OCI-LY7 (cell line): ENCODE data around the gene ENO4. TPM values are rescaled to one million over a fixed set of nuclear protein-coding genes. Genes with fewer than 3 reads are reported as not detected.

Experiments used
- BruUV-seq: library from RNA; stranded (reverse); fragments of 400-500 nt; replicated peaks from 2 replicates; lab custom pipeline; 2021; lab: Mats Ljungman, UMichigan
- CTCF ChIA-PET: fragments of 300-600 bp; sonication (Branson Sonifier 250); formaldehyde crosslinking; loops from one replicate; lab custom pipeline; 2022; ENCODE audit warnings: antibody characterized with exemption; ENCODE audit not compliant: unreplicated experiment; lab: Charles Lee
- POLR2A ChIA-PET: fragments of 300-600 bp; sonication (Branson Sonifier 250); formaldehyde crosslinking; loops from one replicate; lab custom pipeline; 2022; ENCODE audit warnings: antibody characterized with exemption; lab: Charles Lee
- DNase-seq: peaks from one replicate; pipeline ENCODE4 v3.0.0-alpha.2; 2015; ENCODE audit warnings: low spot score
- H2AFZ ChIP-seq: fragments of 200-600 bp; sonication (generic), shearing (Covaris generic); 2 replicates; pipeline ENCODE4 v1.6.1; 2014; ENCODE audit warnings: mild to moderate bottlenecking, antibody characterized with exemption, low read length, moderate library complexity
- H3K27ac ChIP-seq: fragments of 200-600 bp; sonication (generic); 2 replicates; pipeline ENCODE4 v1.5.1; 2014; ENCODE audit warnings: mixed run types, low read depth, mild to moderate bottlenecking, moderate library complexity, low read length, inconsistent platforms; ENCODE audit not compliant: poor library complexity, severe bottlenecking
- H3K36me3 ChIP-seq: fragments of 200-600 bp; sonication (generic); 2 replicates; pipeline ENCODE4 v1.6.1; 2014; ENCODE audit warnings: mild to moderate bottlenecking, antibody characterized with exemption, low read length, moderate library complexity, mixed read lengths; ENCODE audit not compliant: insufficient read depth
- H3K4me1 ChIP-seq: fragments of 200-600 bp; sonication (generic); 2 replicates; pipeline ENCODE4 v1.5.1; 2014; ENCODE audit warnings: mild to moderate bottlenecking, low read length; ENCODE audit not compliant: insufficient read depth, poor library complexity, severe bottlenecking
- H3K4me2 ChIP-seq: fragments of 200-600 bp; sonication (generic); 2 replicates; pipeline ENCODE4 v1.6.1; 2014; ENCODE audit warnings: mild to moderate bottlenecking, low read length
- H3K4me3 ChIP-seq: fragments of 200-600 bp; sonication (generic); 2 replicates; pipeline ENCODE4 v1.5.1; 2014; ENCODE audit warnings: mild to moderate bottlenecking, low read depth, low read length; ENCODE audit not compliant: poor library complexity, severe bottlenecking
- H3K79me2 ChIP-seq: fragments of 200-600 bp; sonication (generic); 2 replicates; pipeline ENCODE4 v1.6.1; 2016; ENCODE audit warnings: low read depth, mild to moderate bottlenecking, low read length, moderate library complexity, mixed read lengths; ENCODE audit not compliant: insufficient read depth
- H3K9me2 ChIP-seq: fragments of 200-600 bp; sonication (generic); 2 replicates; pipeline ENCODE4 v1.6.1; 2016; ENCODE audit warnings: mild to moderate bottlenecking, low read length, mixed read lengths; ENCODE audit not compliant: insufficient read depth
- H3K9me3 ChIP-seq: fragments of 200-600 bp; sonication (generic); 2 replicates; pipeline ENCODE4 v1.6.1; 2014; ENCODE audit warnings: mild to moderate bottlenecking, mixed run types, low read length, mixed read lengths
- H4K20me1 ChIP-seq: fragments of 200-600 bp; sonication (generic); 2 replicates; pipeline ENCODE4 v1.6.1; 2014; ENCODE audit warnings: mild to moderate bottlenecking, antibody characterized with exemption, low read length, moderate library complexity, mixed read lengths; ENCODE audit not compliant: insufficient read depth
- CTCF ChIP-seq: fragments of 200-600 bp; sonication (generic); conservative IDR thresholded peaks from 2 replicates; pipeline ENCODE4 v1.5.1; 2014; ENCODE audit warnings: mild to moderate bottlenecking, antibody characterized with exemption, low read length, moderate library complexity, mixed read lengths
- EZH2phosphoT487 ChIP-seq: fragments of 200-600 bp; sonication (generic); IDR thresholded peaks from 2 replicates; pipeline ENCODE4 v1.6.1; 2018; ENCODE audit warnings: low read depth, borderline replicate concordance, mild to moderate bottlenecking, mixed run types, antibody characterized with exemption, low read length, moderate library complexity, mixed read lengths
- intact Hi-C: fragments of 100-400 bp; cut with micrococcal nuclease; formaldehyde crosslinking; loops from one replicate; pipeline ENCODE4 v1.10.0; 2022; ENCODE audit not compliant: unreplicated experiment
- total RNA-seq, 2 experiments: library from RNA; depleted of rRNA in 1 of 2; stranded (reverse); fragments of >200 nt in 1 of 2; shearing (Covaris generic) in 1 of 2; gene quantifications; 2 replicates each; pipeline ENCODE4 v1.2.3, GENCODE V29; 2014 to 2022

The ENO4 gene
- total RNA-seq, 2 experiments from 2014 or later: not detected

- no peaks in the 10 kb centered on the region for H3K9me3 ChIP-seq
- BruUV-seq: no TSS peak
These were observed 29.2 kb upstream of the ENO4 start for GRCh38 chr10:116819999-116820677.

GRCh38 chr10:116825901-116826300 lies 23.4 kb upstream of the ENO4 start:
- intact Hi-C loops: no loop called here
- H3K4me2 ChIP-seq: no peak overlapping the region
- H4K20me1 ChIP-seq: no peaks in the 10 kb centered on the region
- H3K36me3 ChIP-seq: no peaks in the 10 kb centered on the region
- ChIA-PET CTCF (no interaction called here), POLR2A (interaction anchor here (0.5 kb wide), 1 partner anchor 367 kb away, joined by 5 read pairs; no protein-coding TSS in a partner anchor)
- no peak overlapping the region for H3K27ac ChIP-seq
- no peaks in the 10 kb centered on the region for H3K4me1 ChIP-seq
- no peak for DNase-seq
- TF ChIP-seq CTCF (no peak), EZH2phosphoT487 (no peak)
- H3K9me3 ChIP-seq: no peaks in the 10 kb centered on the region
- no peaks in the 10 kb centered on the region for H3K9me2 ChIP-seq
- H3K79me2 ChIP-seq: no peaks in the 10 kb centered on the region
- no TSS peak for BruUV-seq
- H3K4me3 ChIP-seq: no peak overlapping the region
- H2AFZ ChIP-seq: no peak overlapping the region

More at GRCh38 chr10:116819999-116820677, 29.2 kb upstream of the ENO4 start:
- Histone ChIP-seq H2AFZ (no peak overlapping the region), H3K9me2 (no peaks in the 10 kb centered on the region), H3K4me2 (no peak overlapping the region), H3K27ac (no peak overlapping the region), H3K4me1 (no peaks in the 10 kb centered on the region), H3K36me3 (no peaks in the 10 kb centered on the region), H3K79me2 (no peaks in the 10 kb centered on the region), H4K20me1 (no peaks in the 10 kb centered on the region), H3K4me3 (no peak overlapping the region)
- ChIA-PET POLR2A (no interaction called here), CTCF (no interaction called here)
- TF ChIP-seq CTCF (no peak), EZH2phosphoT487 (no peak)
- no peak for DNase-seq
- intact Hi-C loops: no loop called here

GRCh38 chr10:116826803-116827202 lies 22.5 kb upstream of the ENO4 start:
- H3K9me3 ChIP-seq: no peaks in the 10 kb centered on the region
- no TSS peak for BruUV-seq

More at GRCh38 chr10:116826803-116827202, 22.5 kb upstream of the ENO4 start:
- DNase-seq: no peak
- Histone ChIP-seq H3K4me1 (no peaks in the 10 kb centered on the region), H3K9me2 (no peaks in the 10 kb centered on the region), H2AFZ (no peak overlapping the region), H3K4me3 (no peak overlapping the region), H3K27ac (no peak overlapping the region), H4K20me1 (no peaks in the 10 kb centered on the region), H3K79me2 (no peaks in the 10 kb centered on the region), H3K36me3 (no peaks in the 10 kb centered on the region), H3K4me2 (no peak overlapping the region)
- no peak for TF ChIP-seq CTCF
- TF ChIP-seq EZH2phosphoT487: no peak
- intact Hi-C loops: no loop called here
- ChIA-PET POLR2A (no interaction called here), CTCF (no interaction called here)
